Measurements from ENCODE around the gene GTF3C4. TPM values are rescaled to one million over a fixed set of nuclear protein-coding genes. Genes with fewer than 3 reads are reported as not detected.

The GTF3C4 gene
- total and polyA plus RNA-seq, 7 donors, result 3.8 to 12.8 (median 9.6) TPM

- TF ChIP-seq CTCF (IDR thresholded peaks at IDR 0.05), result no peak
- ATAC-seq, result no peak
- no peaks in the 10 kb centered on the region for H3K9me3 ChIP-seq
- no peak for DNase-seq
- no peak overlapping the region for H3K27ac ChIP-seq
- H3K27me3 ChIP-seq (ENCODE audit: insufficient read depth in 3 of 3, low read length in 2 of 3), result no peaks in the 10 kb centered on the region
- H3K36me3 ChIP-seq (ENCODE audit: insufficient read depth in 1 of 2, low read depth in 1 of 2), result peaks cover 0 to 87% of the 10 kb centered on the region in 2 donors
- H3K4me1 ChIP-seq, result no peaks in the 10 kb centered on the region
- no peak overlapping the region for H3K4me3 ChIP-seq
- intact Hi-C loops (cut with DNase I), result no loop called here
- 78 to 89% (median 84%) methylated on average over 11 of the region's 11 CpGs for WGBS, 3 donors
These were observed 42.7 kb upstream of the GTF3C4 start for GRCh38 chr9:132627594-132627993.

- Histone ChIP-seq H3K4me1 (no peaks in the 10 kb centered on the region), H3K4me3 (no peak overlapping the region), H3K27ac (no peak overlapping the region), H3K9me3 (no peaks in the 10 kb centered on the region), H3K27me3 (ENCODE audit: insufficient read depth in 3 of 3, low read length in 2 of 3) (no peaks in the 10 kb centered on the region), H3K36me3 (ENCODE audit: insufficient read depth in 1 of 2, low read depth in 1 of 2) (peaks cover 0 to 75% of the 10 kb centered on the region in 2 donors)
- intact Hi-C loops (cut with DNase I), result no loop called here
- ATAC-seq, result no peak
- no peak for TF ChIP-seq CTCF (IDR thresholded peaks at IDR 0.05)
- WGBS, 3 donors, result 92 to 96% (median 94%) methylated on average over 8 of the region's 8 CpGs
- DNase-seq, result no peak
These were observed 41.5 kb upstream of the GTF3C4 start for GRCh38 chr9:132628746-132629145.

GRCh38 chr9:132630116-132630515 lies 40.1 kb upstream of the GTF3C4 start:
- ATAC-seq (no peak), DNase-seq (no peak)
- no peaks in the 10 kb centered on the region for H3K9me3 ChIP-seq
- no peak overlapping the region for H3K4me3 ChIP-seq
- H3K27me3 ChIP-seq (ENCODE audit: insufficient read depth in 3 of 3, low read length in 2 of 3), result no peaks in the 10 kb centered on the region
- no peak overlapping the region for H3K27ac ChIP-seq
- TF ChIP-seq CTCF (IDR thresholded peaks at IDR 0.05), result no peak
- H3K36me3 ChIP-seq (ENCODE audit: insufficient read depth in 1 of 2, low read depth in 1 of 2), result peaks cover 0 to 63% of the 10 kb centered on the region in 2 donors
- intact Hi-C loops (cut with DNase I), result no loop called here
- WGBS, 3 donors, result 87 to 91% (median 90%) methylated on average over 9 of the region's 9 CpGs
- no peaks in the 10 kb centered on the region for H3K4me1 ChIP-seq

GRCh38 chr9:132630811-132631210 lies 39.5 kb upstream of the GTF3C4 start:
- DNase-seq (no peak), ATAC-seq (no peak)
- Histone ChIP-seq H3K9me3 (no peaks in the 10 kb centered on the region), H3K4me1 (no peaks in the 10 kb centered on the region), H3K27ac (no peak overlapping the region), H3K36me3 (ENCODE audit: insufficient read depth in 1 of 2, low read depth in 1 of 2) (peaks cover 0 to 56% of the 10 kb centered on the region in 2 donors), H3K4me3 (no peak overlapping the region), H3K27me3 (ENCODE audit: insufficient read depth in 3 of 3, low read length in 2 of 3) (no peaks in the 10 kb centered on the region)
- 88 to 95% (median 91%) methylated on average over 3 of the region's 3 CpGs for WGBS, 3 donors
- TF ChIP-seq CTCF (IDR thresholded peaks at IDR 0.05), result no peak
- intact Hi-C loops (cut with DNase I), result no loop called here

GRCh38 chr9:132631280-132631679 lies 39.0 kb upstream of the GTF3C4 start:
- Histone ChIP-seq H3K27ac (no peak overlapping the region), H3K9me3 (no peaks in the 10 kb centered on the region), H3K27me3 (ENCODE audit: insufficient read depth in 3 of 3, low read length in 2 of 3) (no peaks in the 10 kb centered on the region), H3K4me1 (no peaks in the 10 kb centered on the region), H3K4me3 (no peak overlapping the region), H3K36me3 (ENCODE audit: insufficient read depth in 1 of 2, low read depth in 1 of 2) (peaks cover 0 to 56% of the 10 kb centered on the region in 2 donors)
- ATAC-seq (no peak), DNase-seq (no peak)
- no peak for TF ChIP-seq CTCF (IDR thresholded peaks at IDR 0.05)
- WGBS, 3 donors, result 90 to 92% (median 91%) methylated on average over 5 of the region's 5 CpGs
- intact Hi-C loops (cut with DNase I), result no loop called here

All from psoas muscle (tissue), 8 donors.